BE2C (cell line): ENCODE data around the gene CTDSPL.

Experiments
- DNase-seq: peaks from one replicate; pipeline ENCODE4 v3.0.0-alpha.2; 2020
- H3K27me3 ChIP-seq: fragments of 250-450 bp; sonication (Bioruptor Pico); 2 replicates; pipeline ENCODE4 v1.5.1; 2020; ENCODE audit warnings: mild to moderate bottlenecking
- H3K36me3 ChIP-seq: fragments of 250-450 bp; sonication (Bioruptor Pico); 2 replicates; pipeline ENCODE4 v1.5.1; 2020; ENCODE audit warnings: mild to moderate bottlenecking
- H3K4me1 ChIP-seq: fragments of 250-450 bp; sonication (Bioruptor Pico); 2 replicates; pipeline ENCODE4 v1.5.1; 2020
- H3K4me3 ChIP-seq: 2 replicates; pipeline ENCODE4 v1.5.1; 2011; ENCODE audit warnings: low read depth, low read length
- H3K9me3 ChIP-seq: fragments of 250-450 bp; sonication (Bioruptor Pico); 2 replicates; pipeline ENCODE4 v1.5.1; 2020
- CTCF ChIP-seq: IDR thresholded peaks from 2 replicates; pipeline ENCODE4 v1.5.1; 2012; ENCODE audit warnings: mild to moderate bottlenecking, low read depth, low read length

The CTDSPL gene

GRCh38 chr3:37907906-37908305 is 46.2 kb downstream of the CTDSPL start:
- H3K4me1 ChIP-seq, result peaks cover 4% of the 10 kb centered on the region
- H3K4me3 ChIP-seq, result no peak overlapping the region
- no peaks in the 10 kb centered on the region for H3K9me3 ChIP-seq
- no peaks in the 10 kb centered on the region for H3K27me3 ChIP-seq
- DNase-seq, result no peak
- no peaks in the 10 kb centered on the region for H3K36me3 ChIP-seq
- TF ChIP-seq CTCF, result no peak

DNA sequence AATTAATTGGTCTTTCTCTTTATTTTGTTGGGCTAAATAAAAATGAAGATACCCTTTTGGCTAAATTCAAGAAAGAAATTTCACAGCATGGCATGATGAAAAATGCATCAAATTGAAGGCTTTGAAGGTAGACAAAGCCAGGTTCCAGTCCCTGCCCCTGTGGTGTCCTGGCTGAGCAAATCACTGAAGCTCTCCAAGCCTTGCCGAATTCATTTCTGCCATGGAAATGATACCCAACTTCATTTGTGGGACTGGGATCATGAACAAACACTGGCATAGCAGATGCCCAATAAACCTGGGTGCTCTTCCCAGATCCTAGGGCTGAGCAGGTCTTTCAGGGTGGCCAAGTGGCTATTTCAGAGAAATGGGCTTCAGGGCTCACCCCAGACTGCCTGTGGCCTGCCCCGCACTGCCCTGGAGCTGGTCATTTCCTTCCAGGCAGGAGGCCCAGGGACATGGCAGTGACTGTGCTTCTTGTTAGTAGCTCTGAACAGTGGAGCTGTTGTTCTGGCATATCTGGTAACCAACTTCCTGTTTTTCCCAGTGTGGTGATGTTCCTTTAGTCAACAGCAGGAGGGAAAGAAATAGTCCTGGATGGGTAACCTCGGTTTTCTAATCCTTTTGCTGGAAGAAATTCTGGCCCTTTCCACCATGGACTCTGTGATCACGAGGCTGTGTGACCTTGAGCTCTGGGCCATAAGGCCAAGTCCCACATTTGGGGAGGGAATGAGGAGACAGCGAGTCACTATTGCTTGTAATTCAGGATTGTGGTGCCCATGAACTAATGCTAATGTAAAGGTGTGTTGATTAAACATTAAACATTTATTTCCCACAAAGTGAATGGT is 47.6 kb downstream of the CTDSPL start:
- no peak overlapping the region for H3K4me3 ChIP-seq
- DNase-seq, result no peak

DNA sequence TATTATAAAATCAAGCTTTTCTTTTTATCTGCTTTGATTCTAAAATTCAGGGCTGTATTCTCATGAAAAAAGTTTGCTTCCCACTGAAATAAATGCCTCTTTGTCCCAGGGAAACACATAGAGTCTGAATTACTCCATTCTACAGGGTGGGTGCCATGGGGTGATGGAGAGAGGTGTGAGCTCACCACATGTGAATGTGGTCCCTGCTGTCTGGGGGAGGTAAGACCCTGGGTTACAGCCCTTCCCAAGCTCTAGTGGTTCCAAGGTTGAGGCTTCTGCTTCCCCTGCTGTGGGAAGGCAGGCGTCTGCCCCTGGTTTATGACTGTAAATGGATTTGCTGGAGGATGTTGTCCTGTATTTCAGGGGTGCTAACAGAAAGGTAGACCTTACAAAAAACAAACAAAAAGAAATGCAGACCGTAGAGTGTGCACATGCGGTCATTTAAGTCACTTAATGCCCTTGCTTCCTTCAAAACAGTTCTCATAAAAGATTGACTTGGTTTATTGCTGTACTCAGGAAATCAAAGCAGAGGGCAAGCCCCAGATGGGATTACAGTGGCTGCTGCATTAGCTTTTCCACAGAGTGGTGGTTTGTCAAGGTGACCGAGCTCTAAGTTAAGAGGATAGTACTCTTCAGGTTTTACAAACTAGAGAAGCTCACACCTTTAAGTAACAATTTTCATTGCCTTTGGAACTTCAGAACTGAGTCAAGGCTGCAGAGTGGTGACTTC is 49.2 kb downstream of the CTDSPL start:
- peaks cover 4% of the 10 kb centered on the region for H3K4me1 ChIP-seq
- no peak for DNase-seq
- TF ChIP-seq CTCF, result no peak
- no peak overlapping the region for H3K4me3 ChIP-seq
- H3K9me3 ChIP-seq, result no peaks in the 10 kb centered on the region
- no peaks in the 10 kb centered on the region for H3K36me3 ChIP-seq
- no peaks in the 10 kb centered on the region for H3K27me3 ChIP-seq

More for the DNA sequence above, 47.6 kb downstream of the CTDSPL start:
- Histone ChIP-seq H3K4me1 (peaks cover 4% of the 10 kb centered on the region), H3K27me3 (no peaks in the 10 kb centered on the region), H3K9me3 (no peaks in the 10 kb centered on the region), H3K36me3 (no peaks in the 10 kb centered on the region)
- TF ChIP-seq CTCF, result no peak

DNA sequence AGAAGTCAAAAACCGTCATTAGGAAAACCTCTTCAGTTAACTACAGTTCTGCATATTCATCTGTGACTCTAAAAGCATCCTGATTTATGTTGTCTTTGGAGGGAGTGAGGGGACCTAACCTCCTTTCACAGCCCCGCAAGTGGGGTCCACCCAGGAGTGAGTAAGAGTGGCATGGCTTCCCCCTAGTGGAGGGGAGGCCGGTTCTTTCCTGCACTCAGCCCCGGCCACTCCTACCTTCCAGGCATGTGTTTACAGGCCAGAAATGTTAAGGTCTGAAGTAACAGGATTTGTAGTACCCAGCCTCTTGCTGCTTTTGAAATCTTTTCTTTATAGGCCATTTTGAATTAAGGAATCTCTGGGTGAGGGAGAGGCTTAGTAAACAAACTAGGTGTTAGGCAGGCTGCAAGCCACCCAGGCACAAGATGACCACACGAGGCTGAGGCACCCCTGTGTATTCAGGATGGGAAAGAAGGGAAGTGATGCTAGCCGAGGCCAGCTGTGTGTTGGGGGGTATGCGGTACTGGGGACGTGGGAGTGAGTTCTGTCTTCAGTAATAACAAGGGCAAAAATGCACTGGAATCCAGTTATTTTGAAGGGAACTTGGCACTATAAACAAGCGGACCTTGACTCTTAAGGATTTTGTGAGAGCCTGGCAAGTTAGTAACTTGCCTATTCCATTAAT is 50.5 kb downstream of the CTDSPL start:
- Histone ChIP-seq H3K4me3 (no peak overlapping the region), H3K36me3 (no peaks in the 10 kb centered on the region), H3K27me3 (no peaks in the 10 kb centered on the region), H3K4me1 (no peaks in the 10 kb centered on the region), H3K9me3 (no peaks in the 10 kb centered on the region; the same call in 1 of the 2 replicates)
- DNase-seq, result no peak
- TF ChIP-seq CTCF, result no peak

DNA sequence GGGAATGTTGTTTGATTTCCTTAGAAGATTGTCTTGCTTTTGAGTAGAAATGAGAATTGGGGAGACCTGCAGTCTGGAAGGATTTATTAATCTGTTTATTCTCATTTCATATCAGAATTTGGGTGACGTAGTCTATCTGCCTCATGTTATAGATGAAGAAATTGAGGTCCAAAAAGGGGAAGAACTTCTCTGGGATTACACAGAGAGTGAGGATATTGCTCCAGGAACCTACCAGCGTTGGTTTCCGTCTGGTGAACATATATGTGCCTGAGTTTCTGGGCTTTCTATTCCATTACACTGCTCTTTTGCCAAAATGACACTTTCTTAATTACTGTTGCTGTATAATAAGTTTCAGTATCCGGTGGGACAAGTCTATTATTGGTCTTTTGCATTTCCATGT is 51.8 kb downstream of the CTDSPL start:
- Histone ChIP-seq H3K27me3 (no peaks in the 10 kb centered on the region), H3K36me3 (no peaks in the 10 kb centered on the region), H3K4me3 (no peak overlapping the region), H3K4me1 (no peaks in the 10 kb centered on the region), H3K9me3 (no peaks in the 10 kb centered on the region; the same call in 1 of the 2 replicates)
- TF ChIP-seq CTCF, result no peak
- DNase-seq, result no peak
